Keratinocyte (primary cell): Measurements from ENCODE around the gene INTS6L. TPM values are rescaled to one million over a fixed set of nuclear protein-coding genes. Genes with fewer than 3 reads are reported as not detected.

Experiments used
- DNase-seq: peaks from one replicate; pipeline ENCODE4 v3.0.0-alpha.2; 2011; ENCODE audit warnings: low read depth, missing footprints, low spot score
- FAIRE-seq: peaks from 2 replicates; lab custom pipeline; 2011; peaks lifted over from hg19 to GRCh38; lab: Jason Lieb, UNC
- H2AFZ ChIP-seq: 2 replicates; pipeline ENCODE4 v1.6.0; 2012; ENCODE audit warnings: low read length, control low read depth, inconsistent platforms; ENCODE audit not compliant: control insufficient read depth
- H3K27ac ChIP-seq: 2 replicates; pipeline ENCODE4 v1.5.1; 2011; ENCODE audit warnings: low read length; ENCODE audit not compliant: control insufficient read depth, insufficient read depth
- H3K27me3 ChIP-seq: 3 replicates; pipeline ENCODE4 v1.6.0; 2011; ENCODE audit warnings: low read length; ENCODE audit not compliant: control insufficient read depth, insufficient read depth; ENCODE audit errors: extremely low read depth
- H3K36me3 ChIP-seq, 2 experiments: 2 replicates in 1 of 2; 3 replicates in 1 of 2; pipeline ENCODE4 v1.5.1; 2011; ENCODE audit warnings: low read length in 2 of 2, mild to moderate bottlenecking in 1 of 2; ENCODE audit not compliant: control insufficient read depth in 2 of 2, insufficient read depth in 2 of 2; ENCODE audit errors: extremely low read depth in 1 of 2
- H3K4me1 ChIP-seq: 3 replicates; pipeline ENCODE4 v1.5.1; 2011; ENCODE audit warnings: low read length; ENCODE audit not compliant: control insufficient read depth, insufficient read depth; ENCODE audit errors: extremely low read depth
- H3K4me2 ChIP-seq: 3 replicates; pipeline ENCODE4 v1.6.0; 2011; ENCODE audit warnings: low read depth, low read length; ENCODE audit not compliant: control insufficient read depth, insufficient read depth; ENCODE audit errors: extremely low read depth
- H3K4me3 ChIP-seq, 3 experiments: fragments of 200-600 bp in 1 of 3; sonication (generic) in 1 of 3; 2 replicates in 2 of 3; 3 replicates in 1 of 3; pipeline ENCODE4 v1.5.1; 2011 to 2016; ENCODE audit warnings: low read length in 3 of 3, mild to moderate bottlenecking in 3 of 3, control low read depth in 2 of 3, inconsistent platforms in 1 of 3, low read depth in 1 of 3, mixed read lengths in 1 of 3, mixed run types in 1 of 3, moderate library complexity in 1 of 3; ENCODE audit not compliant: control insufficient read depth in 2 of 3, insufficient read depth in 2 of 3; ENCODE audit errors: extremely low read depth in 1 of 3
- H3K79me2 ChIP-seq: 2 replicates; pipeline ENCODE4 v1.6.0; 2012; ENCODE audit warnings: low read length; ENCODE audit not compliant: control insufficient read depth, insufficient read depth
- H3K9ac ChIP-seq: 3 replicates; pipeline ENCODE4 v1.6.0; 2011; ENCODE audit warnings: low read length; ENCODE audit not compliant: control insufficient read depth, insufficient read depth; ENCODE audit errors: extremely low read depth
- H3K9me1 ChIP-seq: 3 replicates; pipeline ENCODE4 v1.6.0; 2011; ENCODE audit warnings: low read length; ENCODE audit not compliant: control insufficient read depth, insufficient read depth; ENCODE audit errors: extremely low read depth
- H3K9me3 ChIP-seq: 2 replicates; pipeline ENCODE4 v1.5.1; 2012; ENCODE audit warnings: low read depth, low read length; ENCODE audit not compliant: control insufficient read depth
- H4K20me1 ChIP-seq: 3 replicates; pipeline ENCODE4 v1.6.0; 2011; ENCODE audit warnings: low read length; ENCODE audit not compliant: control insufficient read depth, insufficient read depth; ENCODE audit errors: extremely low read depth
- CTCF ChIP-seq, 3 experiments: IDR thresholded peaks in 1 of 3; conservative IDR thresholded peaks in 1 of 3; optimal IDR thresholded peaks in 1 of 3; 2 replicates in 2 of 3; 3 replicates in 1 of 3; pipeline versions ENCODE3 to v1.5.1; 2011; ENCODE audit warnings: low read length in 3 of 3, mild to moderate bottlenecking in 3 of 3, moderate library complexity in 2 of 3, control low read depth in 1 of 3, inconsistent platforms in 1 of 3; ENCODE audit not compliant: insufficient read depth in 2 of 3; ENCODE audit errors: extremely low read depth in 1 of 3
- EZH2 ChIP-seq: IDR thresholded peaks from one replicate; pipeline ENCODE4 v1.6.1; 2012; ENCODE audit warnings: inconsistent platforms, mild to moderate bottlenecking, low read length, moderate library complexity
- dilution Hi-C: fragments of 300-500 bp; cut with MboI; formaldehyde crosslinking; loops from one replicate; pipeline ENCODE4 v1.7.0; 2020; ENCODE audit warnings: low sequenced_read_pairs; ENCODE audit not compliant: extremely low pct_ligation_motif_present
- polyA plus RNA-seq, 5 experiments: library from polyadenylated mRNA; depleted of rRNA in 3 of 5; stranded (reverse) in 3 of 5; stranded (forward) in 1 of 5; unstranded in 1 of 5; fragments of >200 nt; gene quantifications; 1 replicate in 1 of 5; 2 replicates in 3 of 5; 3 replicates in 1 of 5; pipeline versions ENCODE4 v1.2.1 to v1.2.3, GENCODE V29; 2011 to 2012; ENCODE audit warnings: missing spikeins in 2 of 5, low read depth in 1 of 5, low replicate concordance in 1 of 5

The INTS6L gene
- polyA plus RNA-seq, 1 donor (not counting 4 experiments of a cell fraction or from before 2014, with no cell fraction given): 14.5 TPM

DNA sequence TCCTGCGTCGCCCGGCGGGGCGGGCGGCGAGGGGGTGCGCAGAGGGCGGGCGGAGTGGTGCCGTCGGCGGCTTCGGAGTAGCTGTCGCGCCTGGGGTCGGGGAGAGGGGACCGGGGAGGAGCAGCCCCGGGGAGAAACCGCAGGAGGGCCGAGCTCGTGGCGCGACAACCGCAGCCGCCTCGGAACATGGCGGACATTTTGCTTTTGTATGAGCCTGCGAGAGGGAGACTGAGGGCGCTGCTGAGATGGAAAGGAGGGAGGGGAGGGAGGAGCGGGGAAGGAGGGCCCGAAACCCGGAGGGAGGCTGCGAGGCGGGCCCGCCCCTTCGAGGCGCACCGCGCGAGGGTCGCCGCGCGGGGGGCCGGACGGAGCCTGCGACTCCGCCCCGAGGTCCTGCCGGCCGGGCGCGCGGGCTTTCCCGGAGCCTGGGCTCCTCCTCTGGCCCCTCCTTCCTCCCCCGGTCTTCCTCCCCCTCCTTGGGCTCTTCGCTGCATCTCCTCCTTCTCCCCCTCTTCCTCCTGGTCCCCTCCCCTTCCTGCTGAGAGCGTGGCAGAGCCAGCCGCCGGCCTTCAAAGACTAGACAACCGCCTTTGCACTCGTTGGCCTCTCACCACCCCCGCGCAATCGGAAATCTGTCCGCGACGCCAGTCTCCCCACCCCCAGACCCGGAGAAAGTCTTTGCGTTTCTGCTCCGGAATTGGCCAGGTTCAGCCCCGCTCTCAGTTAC lies 1.1 kb downstream of the INTS6L start:
- peak overlapping the region; percentile 57 to 66 (median 66) for H3K4me3 ChIP-seq
- FAIRE-seq (no peak), DNase-seq (peak; percentile 26)
- H3K9ac ChIP-seq: peak overlapping the region; percentile 74
- dilution Hi-C loops: no loop called here
- no peaks in the 10 kb centered on the region for H4K20me1 ChIP-seq
- H2AFZ ChIP-seq: peak overlapping the region; percentile 29
- no peaks in the 10 kb centered on the region for H3K36me3 ChIP-seq
- H3K9me3 ChIP-seq: no peaks in the 10 kb centered on the region
- H3K27ac ChIP-seq: peak overlapping the region; percentile 84
- peak overlapping the region; percentile 74 for H3K4me2 ChIP-seq
- H3K9me1 ChIP-seq: no peaks in the 10 kb centered on the region
- no peaks in the 10 kb centered on the region for H3K27me3 ChIP-seq
- H3K79me2 ChIP-seq: no peaks in the 10 kb centered on the region
- H3K4me1 ChIP-seq: peaks cover 6% of the 10 kb centered on the region
- peak in 1 of 3 experiments; percentile 22 for TF ChIP-seq CTCF (optimal IDR thresholded peaks at IDR 0.05 in 1 of 3, IDR thresholded peaks at IDR 0.05 in 1 of 3, conservative IDR thresholded peaks at IDR 0.05 in 1 of 3; ENCODE audit: extremely low read depth in 1 of 3, insufficient read depth in 2 of 3, low read length in 3 of 3)
- no peak for TF ChIP-seq EZH2

- dilution Hi-C loops: no loop called here
- H3K27me3 ChIP-seq: no peaks in the 10 kb centered on the region
- H2AFZ ChIP-seq: peak overlapping the region; percentile 41
- peak; percentile 20 for FAIRE-seq
- peak overlapping the region; percentile 40 to 66 (median 42) for H3K4me3 ChIP-seq
- no peaks in the 10 kb centered on the region for H3K9me3 ChIP-seq
- TF ChIP-seq EZH2 (no peak), CTCF (optimal IDR thresholded peaks at IDR 0.05 in 1 of 3, IDR thresholded peaks at IDR 0.05 in 1 of 3, conservative IDR thresholded peaks at IDR 0.05 in 1 of 3; ENCODE audit: extremely low read depth in 1 of 3, insufficient read depth in 2 of 3, low read length in 3 of 3) (no peak)
- H4K20me1 ChIP-seq: no peaks in the 10 kb centered on the region
- H3K27ac ChIP-seq: peak overlapping the region; percentile 84
- peaks cover 6% of the 10 kb centered on the region for H3K4me1 ChIP-seq
- H3K9ac ChIP-seq: peak overlapping the region; percentile 74
- DNase-seq: no peak
- peak overlapping the region; percentile 74 for H3K4me2 ChIP-seq
- H3K9me1 ChIP-seq: no peaks in the 10 kb centered on the region
- no peaks in the 10 kb centered on the region for H3K36me3 ChIP-seq
- H3K79me2 ChIP-seq: no peaks in the 10 kb centered on the region
Measured at GRCh38 chrX:135522132-135522530, 1.7 kb downstream of the INTS6L start.
